Forelimb muscle (tissue), 1 donor: ENCODE data around the gene SPAG6. TPM values are rescaled to one million over a fixed set of nuclear protein-coding genes. Genes with fewer than 3 reads are reported as not detected.
"Not testable (repeated sequence)": the region's sequence is repeated elsewhere in the genome, so short reads cannot be mapped to it uniquely, and the experiment has no call there.

Experiments
- DNase-seq: peaks from one replicate; pipeline ENCODE4 v3.0.0-alpha.2; 2013; ENCODE audit warnings: low read depth
- polyA plus RNA-seq: library from polyadenylated mRNA; unstranded; fragments of 120-200 nt; gene quantifications from one replicate; pipeline ENCODE4 v1.2.1, GENCODE V29; 2013; ENCODE audit not compliant: insufficient read length

Gene SPAG6
- polyA plus RNA-seq, result 7.7 TPM

DNA sequence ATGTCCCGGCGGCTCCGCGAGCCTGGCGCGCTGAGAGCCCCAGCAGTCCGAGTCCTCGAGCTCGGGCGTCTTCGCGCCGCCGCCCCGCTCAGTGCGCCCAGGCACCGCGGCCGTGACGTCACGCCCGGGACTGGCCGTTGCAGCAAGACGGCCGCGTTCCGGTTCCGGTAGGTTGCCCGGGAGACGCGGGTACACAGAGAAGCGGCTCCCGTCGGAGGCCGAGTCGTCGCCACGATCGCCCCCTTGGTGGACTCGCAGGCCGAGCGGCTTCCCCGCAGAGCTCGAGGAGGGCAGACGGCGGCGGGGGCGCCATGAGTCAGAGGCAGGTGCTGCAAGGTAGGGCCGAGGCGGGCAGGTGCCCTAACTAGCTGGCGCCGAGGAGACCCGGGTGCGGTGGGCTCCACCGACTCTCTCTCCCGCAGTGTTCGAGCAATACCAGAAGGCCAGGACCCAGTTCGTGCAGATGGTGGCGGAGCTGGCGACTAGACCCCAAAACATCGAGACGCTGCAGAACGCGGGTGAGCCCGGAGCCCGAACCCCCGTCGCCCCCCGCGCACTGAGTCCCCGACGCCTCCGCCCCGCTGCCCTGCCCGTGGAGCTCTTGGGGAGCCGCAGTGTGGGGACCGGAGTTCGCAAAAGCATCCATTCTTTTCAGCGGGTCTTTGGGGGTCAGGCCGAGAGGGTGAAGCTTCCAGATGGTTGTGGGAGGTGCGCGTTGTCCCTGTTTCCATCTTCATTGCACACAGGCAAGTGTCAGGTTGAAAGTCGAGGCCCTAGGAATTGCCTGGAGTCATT is at the start of gene SPAG6:
SPAG6 (plus strand) TSS at position 196 of the 795 bp plus-strand sequence; CDS start at position 312, 116 bp downstream.
- DNase-seq, result no peak

GRCh38 chr10:22301193-22301592 is 44.1 kb upstream of the SPAG6 start:
- no peak for DNase-seq

- no peak for DNase-seq
Measured at GRCh38 chr10:22303461-22303860, 41.8 kb upstream of the SPAG6 start.

- DNase-seq, result no peak
Measured at GRCh38 chr10:22305721-22306120, 39.6 kb upstream of the SPAG6 start.

DNA sequence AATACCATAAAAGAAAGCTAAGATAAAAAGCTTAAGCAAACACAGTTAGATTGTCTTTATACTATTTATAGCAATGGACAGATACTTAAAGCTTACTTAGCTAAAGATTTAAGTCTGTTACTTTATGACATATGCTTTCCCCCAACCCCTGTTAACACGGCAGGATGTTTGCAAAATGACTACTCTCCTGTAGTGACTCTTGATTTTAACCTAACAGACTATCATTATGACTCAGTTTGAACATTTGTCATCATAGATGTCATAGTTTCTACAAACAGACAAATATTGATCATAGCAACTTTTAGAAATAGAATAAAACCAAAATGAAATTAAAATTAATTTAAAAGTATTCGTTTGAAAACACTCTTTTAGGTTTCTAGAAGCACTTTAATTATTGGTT is 36.9 kb upstream of the SPAG6 start:
- no peak for DNase-seq

DNA sequence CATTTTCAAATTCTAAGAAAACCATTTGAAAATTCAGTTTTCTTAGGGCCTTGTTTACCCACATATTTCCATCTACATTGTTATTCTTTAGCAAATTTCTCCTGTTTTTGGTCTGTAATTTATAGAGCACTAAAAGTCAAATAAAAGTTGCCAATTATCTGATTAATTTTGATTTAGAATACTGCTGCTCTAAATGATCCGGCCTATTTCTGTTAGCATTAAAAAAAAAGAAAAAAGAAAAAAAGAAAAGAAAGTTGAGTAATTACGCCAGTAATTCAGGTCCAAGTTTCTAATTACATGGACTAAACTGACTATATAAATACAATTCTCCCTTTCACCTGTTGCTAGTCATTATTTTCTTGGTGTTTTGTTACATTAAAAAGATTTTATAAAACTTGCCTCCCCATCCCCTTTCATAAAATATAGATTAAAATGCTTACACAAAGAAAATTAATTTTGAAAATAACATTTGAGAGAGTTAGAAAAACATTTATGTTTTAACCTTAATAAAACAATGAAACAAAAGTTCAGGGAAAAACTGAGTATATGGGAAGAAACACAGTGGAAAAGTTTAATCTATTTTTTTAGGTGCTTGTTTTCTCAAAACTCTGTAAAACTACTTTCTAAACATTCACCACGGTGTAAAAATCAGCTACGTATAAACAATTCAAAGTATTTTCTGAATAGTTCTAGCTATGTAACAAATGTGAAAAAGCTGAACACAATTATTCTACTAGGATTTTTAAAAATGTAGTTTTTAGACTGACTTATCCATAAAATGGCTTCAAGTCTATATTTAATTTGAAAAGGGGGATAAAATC is 35.9 kb upstream of the SPAG6 start:
- no peak for DNase-seq

- not testable (repeated sequence) for DNase-seq
Measured at GRCh38 chr10:22310012-22310411, 35.3 kb upstream of the SPAG6 start.

- DNase-seq, result no peak
Measured at GRCh38 chr10:22310928-22311327, 34.4 kb upstream of the SPAG6 start.

DNA sequence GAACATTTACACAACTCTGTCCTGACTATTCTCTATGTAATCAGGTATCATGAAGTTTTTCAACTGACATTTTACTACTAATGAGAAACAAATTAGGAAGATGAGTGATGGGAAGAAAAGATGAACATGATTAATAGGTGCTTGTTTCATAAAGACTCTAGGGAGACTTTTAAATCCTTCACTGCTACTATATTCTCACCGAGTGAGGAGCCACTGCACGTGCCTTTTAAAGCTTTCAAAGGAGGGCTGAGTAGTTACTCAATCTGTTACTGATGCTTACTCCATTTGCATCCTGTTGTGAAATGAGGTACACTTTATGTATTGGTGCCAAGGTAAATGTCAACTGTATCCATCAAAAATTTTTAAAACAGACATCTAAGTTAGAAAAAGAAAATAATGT is 30.4 kb upstream of the SPAG6 start:
- DNase-seq, result no peak

DNA sequence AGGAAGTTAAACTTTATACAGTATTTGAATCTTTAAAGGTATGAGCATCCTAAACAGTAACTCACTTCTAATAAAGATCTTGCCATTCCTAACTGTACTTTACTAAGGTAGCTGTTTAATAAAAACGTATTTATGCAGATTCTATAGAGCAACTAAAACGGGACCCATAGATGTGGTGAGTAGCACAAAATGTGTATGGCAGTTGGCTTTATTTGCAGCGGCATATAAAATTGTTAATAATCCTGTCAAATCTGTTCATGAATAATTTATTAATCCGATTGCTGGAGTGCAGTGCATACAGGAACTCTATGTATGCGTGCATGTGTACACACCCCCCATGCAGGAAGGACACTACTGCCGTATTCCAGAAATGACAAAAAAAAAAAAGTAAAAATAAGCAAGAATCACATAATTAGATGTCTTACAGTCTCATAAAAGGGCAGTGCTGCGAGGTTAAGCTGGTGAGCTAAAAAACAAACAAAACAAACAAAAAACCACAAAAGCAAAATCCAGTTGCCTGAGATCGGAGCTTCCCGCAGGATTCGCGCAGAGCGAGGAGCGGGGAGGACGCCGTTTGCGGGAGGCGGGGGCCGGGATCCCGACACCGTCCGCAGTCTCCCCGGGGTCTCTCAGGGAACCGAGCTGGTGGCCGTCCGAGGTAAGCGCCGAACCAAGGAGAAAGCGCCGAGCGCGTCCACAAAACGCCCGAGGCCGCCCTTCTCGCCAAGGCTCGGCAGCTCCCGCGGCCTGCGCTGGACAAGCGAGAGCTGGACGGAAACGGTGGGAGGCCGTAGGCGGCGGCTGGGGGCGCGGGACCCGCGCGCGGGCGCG is 29.6 kb upstream of the SPAG6 start:
- no peak for DNase-seq

DNA sequence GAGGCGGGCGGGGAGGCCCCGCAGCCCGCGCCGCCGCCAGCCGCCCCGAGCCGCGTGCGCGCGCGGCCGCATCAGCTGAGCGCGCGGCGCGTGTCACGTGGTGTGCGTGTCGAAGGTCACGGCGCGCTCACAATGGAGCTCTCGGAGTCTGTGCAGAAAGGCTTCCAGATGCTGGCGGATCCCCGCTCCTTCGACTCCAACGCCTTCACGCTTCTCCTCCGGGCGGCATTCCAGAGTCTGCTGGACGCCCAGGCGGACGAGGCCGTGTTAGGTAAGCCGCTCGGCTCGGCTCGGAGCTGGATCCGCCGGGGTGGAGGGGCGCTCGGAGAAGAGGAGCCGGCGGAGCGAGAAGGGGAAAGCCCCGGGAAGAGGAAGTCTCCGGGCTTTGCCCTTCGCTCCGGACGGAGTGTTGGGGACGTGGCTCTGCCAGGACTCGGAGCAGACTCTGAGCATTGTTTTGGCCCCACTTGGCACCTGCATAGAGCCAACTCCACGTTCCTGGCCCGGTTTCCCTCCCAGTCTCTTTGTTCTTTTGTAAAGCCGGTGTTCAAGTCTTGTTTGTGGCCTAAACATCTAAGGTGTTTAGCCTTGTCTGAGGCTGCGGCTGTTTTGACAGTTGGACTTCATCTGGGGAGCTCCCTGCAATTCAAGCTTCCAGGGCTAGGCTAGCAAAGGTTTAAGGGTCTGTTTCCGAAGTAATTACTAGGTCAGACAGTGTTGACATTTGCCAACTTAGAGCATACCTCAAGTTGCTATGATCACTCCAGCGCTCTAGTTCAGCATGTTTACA is 28.8 kb upstream of the SPAG6 start, which contains the start of gene COMMD3:
COMMD3 (plus strand) TSS at position 103 of the 790 bp plus-strand sequence; CDS start at position 133, 30 bp downstream.
- DNase-seq, result peak; percentile 86

GRCh38 chr10:22317076-22317370 is 28.3 kb upstream of the SPAG6 start:
- DNase-seq, result no peak

DNA sequence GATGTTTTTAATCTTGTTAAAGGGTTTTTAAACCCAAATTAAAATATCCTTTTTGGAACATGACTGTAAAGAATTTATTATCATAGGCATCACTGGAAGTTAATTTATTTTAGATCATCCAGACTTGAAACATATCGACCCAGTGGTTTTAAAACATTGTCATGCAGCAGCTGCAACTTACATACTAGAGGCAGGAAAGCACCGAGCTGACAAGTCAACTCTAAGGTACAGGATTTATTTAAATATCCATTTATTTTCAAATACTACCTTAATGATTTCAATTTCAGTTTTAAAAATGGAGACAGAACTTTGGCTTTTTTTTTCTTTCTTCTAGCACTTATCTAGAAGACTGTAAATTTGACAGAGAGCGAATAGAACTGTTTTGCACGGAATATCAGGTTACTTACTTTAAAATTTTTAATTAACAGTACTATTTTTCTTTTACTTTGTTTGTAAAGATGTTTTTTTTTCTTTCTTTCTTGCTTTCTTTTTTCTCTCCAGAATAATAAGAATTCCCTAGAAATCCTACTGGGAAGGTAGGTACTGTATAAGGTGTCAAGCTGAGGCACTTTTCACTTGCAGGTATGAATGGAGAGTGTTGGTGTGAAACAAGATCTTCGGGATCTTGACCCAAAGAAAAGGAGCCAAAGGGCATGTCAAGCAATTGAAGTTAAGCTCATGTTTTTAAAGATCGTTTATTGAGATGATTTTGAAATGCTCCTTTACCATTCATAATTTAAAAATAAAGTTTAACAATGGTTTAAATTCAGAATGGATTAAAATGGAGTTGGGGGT is 27.3 kb upstream of the SPAG6 start:
- no peak for DNase-seq

DNA sequence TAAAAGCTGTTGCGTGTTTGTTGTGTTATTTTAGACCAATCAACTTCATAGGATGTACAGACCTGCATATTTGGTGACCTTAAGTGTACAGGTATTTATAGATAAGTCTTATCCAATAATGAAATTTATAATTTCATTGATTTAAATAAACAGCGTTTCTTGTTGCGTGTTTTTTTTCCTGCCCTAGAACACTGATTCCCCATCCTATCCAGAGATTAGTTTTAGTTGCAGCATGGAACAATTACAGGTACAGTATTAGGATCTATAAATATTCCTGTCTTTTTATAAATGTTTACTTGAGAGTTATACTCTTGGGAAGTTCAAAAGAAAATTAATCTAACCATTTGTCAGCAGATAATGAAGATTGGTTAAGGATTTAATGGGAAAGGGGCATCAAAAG is 26.5 kb upstream of the SPAG6 start:
- DNase-seq, result no peak

DNA sequence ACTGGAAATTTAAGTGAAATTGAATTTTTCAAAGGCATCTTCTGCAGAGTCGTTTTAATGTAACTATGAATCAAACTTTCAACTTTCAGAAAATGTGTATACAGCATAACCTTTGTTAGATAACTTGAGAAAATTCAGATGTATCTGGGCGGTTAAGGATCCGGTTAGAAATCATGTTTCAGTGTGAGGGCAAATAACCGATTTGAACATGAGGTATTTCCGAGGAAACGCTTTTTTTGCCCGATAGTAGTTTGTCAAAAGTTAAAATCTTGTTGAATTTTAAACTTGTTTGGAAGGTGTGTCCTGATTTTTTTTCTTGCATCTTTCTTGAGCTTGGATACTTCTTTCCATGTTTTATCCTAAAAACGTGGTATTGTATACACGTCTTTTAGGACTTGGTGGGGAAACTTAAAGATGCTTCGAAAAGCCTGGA is 25.7 kb upstream of the SPAG6 start:
- no peak for DNase-seq

- DNase-seq, result no peak
Measured at GRCh38 chr10:22319980-22320558, 25.2 kb upstream of the SPAG6 start.

- DNase-seq, result no peak
Measured at GRCh38 chr10:22320591-22321155, 24.6 kb upstream of the SPAG6 start, which contains the start of gene BMI1. Gene BMI1, plus strand, starts transcription at chr10:22321099. Its CDS starts 5,351 bp downstream, at chr10:22326450.

GRCh38 chr10:22321156-22321923 is 24.0 kb upstream of the SPAG6 start:
- DNase-seq, result no peak
